ENCODE measurements around the gene ZBTB38. TPM values are rescaled to one million over a fixed set of nuclear protein-coding genes. Genes with fewer than 3 reads are reported as not detected.
A peak's percentile ranks its signal among the peaks of the same experiment; 100 is the strongest.

The ZBTB38 gene
- total and polyA plus RNA-seq, 2 experiments from 2014 or later = 112 to 175 TPM

DNA sequence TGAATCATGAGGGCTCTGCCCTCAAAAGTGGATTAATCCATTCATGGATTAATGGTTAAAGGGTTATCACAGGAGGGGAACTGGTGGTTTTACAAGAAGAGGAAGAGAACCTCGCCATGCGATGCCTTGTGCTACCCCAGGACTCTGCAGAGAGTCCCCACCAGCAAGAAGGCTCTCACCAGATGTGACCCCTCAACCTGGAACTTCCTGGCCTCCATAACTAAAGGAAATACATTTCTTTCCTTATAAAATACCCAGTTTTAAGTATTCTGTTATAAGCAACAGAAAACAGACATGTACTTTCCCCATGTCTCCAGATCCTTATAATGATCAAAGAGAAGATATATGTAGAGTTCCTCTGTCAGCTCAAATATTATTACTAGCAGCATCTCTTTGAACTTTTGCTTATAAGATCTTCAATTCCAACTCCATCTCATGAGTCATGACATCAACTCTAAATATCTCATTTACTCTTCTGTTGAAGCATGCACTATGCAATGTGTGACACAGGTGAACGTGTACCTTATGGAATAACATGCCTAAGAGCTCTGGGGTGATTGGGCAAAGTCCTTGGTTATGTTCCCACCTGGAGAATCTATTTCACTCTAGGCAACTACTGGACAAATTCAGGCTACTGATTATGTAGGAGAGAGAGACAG is 37.5 kb upstream of the ZBTB38 start:
- Histone ChIP-seq H3F3A (ENCODE audit: insufficient read depth) (peaks cover 33% of the 10 kb centered on the region), H3K9ac (no peak overlapping the region), H3K9me2 (ENCODE audit: insufficient read depth) (no peaks in the 10 kb centered on the region), H3K79me2 (ENCODE audit: insufficient read depth) (no peaks in the 10 kb centered on the region), H3K27me3 (replicated peaks; ENCODE audit: insufficient read depth) (no peaks in the 10 kb centered on the region), H3K36me3 (ENCODE audit: low read depth) (no peaks in the 10 kb centered on the region), H4K20me1 (ENCODE audit: insufficient read depth) (no peaks in the 10 kb centered on the region), H3K4me1 (ENCODE audit: insufficient read depth) (peaks cover 34% of the 10 kb centered on the region), H3K27ac (peak overlapping the region; percentile 71), H3K9me3 (ENCODE audit: low read depth) (no peaks in the 10 kb centered on the region), H3K4me2 (ENCODE audit: unreplicated experiment) (peak overlapping the region; percentile 34), H3K4me3 (no peak overlapping the region), H2AFZ (no peak overlapping the region)
- in situ Hi-C loops (cut with MboI) = no loop called here
- DNase-seq = peak; percentile 26
- 96 to 98% methylated on average over 3 of the region's 3 CpGs for WGBS, 2 experiments (ENCODE audit: low coverage in 1 of 2, low lambda C conversion rate in 2 of 2, missing lambda C conversion rate in 2 of 2)
- TF ChIP-seq EZH2 (IDR thresholded peaks at IDR 0.05; ENCODE audit: insufficient read depth, poor library complexity, severe bottlenecking) = no peak
- TF ChIP-seq EZH2phosphoT487 (IDR thresholded peaks at IDR 0.05; ENCODE audit: insufficient read depth, low read depth) = no peak

DNA sequence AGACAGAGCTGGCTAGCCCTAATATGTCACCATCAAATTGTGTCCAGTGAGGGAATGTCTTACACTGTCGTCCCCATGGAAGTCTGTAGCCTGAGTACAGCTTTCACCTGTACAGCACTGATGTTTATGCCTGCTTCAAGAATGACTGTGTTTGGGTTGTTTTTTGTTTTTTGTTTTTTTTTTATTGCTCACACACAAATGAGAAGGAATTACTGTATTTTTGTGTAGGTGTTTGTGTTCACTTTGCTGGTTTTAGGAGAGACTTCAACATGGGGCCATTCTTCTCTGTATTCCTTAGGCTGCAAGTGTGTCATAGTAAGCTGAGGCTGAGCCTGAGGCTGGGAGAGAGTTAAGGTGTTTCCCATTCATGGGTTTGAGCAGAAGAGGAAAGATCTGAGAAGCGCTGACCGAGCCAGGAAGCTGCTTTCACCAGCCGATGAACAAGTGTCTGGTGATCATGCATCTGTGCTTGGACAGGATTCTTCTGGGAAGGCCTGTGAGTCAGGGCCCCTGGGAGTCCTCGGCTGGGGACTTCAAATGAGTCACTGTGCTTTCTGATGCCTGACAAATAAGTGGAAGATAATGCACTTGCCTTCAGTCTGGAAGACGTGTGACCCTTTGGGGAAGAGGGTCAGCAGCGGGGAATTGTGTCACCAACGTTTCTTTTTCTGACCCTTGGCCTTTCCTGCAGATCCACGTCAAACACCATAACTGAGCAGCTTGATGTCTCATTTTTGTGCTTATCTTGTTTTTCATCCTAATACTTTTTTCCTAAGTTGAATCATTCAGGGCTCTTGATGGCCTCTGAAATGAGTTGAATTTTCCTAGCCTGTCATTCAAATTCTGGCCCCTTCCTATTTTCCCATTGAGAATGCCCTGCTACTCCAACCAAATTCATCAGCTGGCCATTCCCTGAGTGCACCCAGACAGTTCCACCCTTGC is 36.7 kb upstream of the ZBTB38 start:
- H3K4me3 ChIP-seq = no peak overlapping the region
- H2AFZ ChIP-seq = no peak overlapping the region
- 6 to 8% methylated on average over 9 of the region's 9 CpGs for whole genome bisulfite sequencing, 2 experiments (ENCODE audit: low coverage in 1 of 2, low lambda C conversion rate in 2 of 2, missing lambda C conversion rate in 2 of 2)
- H3K27me3 ChIP-seq (replicated peaks; ENCODE audit: insufficient read depth) = no peaks in the 10 kb centered on the region
- no peaks in the 10 kb centered on the region for H3K79me2 ChIP-seq (ENCODE audit: insufficient read depth)
- in situ Hi-C loops (cut with MboI) = no loop called here
- peak overlapping the region; percentile 43 for H3K4me2 ChIP-seq (ENCODE audit: unreplicated experiment)
- no peaks in the 10 kb centered on the region for H3K36me3 ChIP-seq (ENCODE audit: low read depth)
- peaks cover 39% of the 10 kb centered on the region for H3F3A ChIP-seq (ENCODE audit: insufficient read depth)
- DNase-seq = peak; percentile 98
- H3K9me3 ChIP-seq (ENCODE audit: low read depth) = no peaks in the 10 kb centered on the region
- H3K9me2 ChIP-seq (ENCODE audit: insufficient read depth) = no peaks in the 10 kb centered on the region
- peak overlapping the region; percentile 28; the same call in 1 of the 2 replicates for H3K9ac ChIP-seq
- H4K20me1 ChIP-seq (ENCODE audit: insufficient read depth) = no peaks in the 10 kb centered on the region
- peak overlapping the region; percentile 71 for H3K27ac ChIP-seq
- 0 out of 2 replicates have a peak, but pooled peaks have one; percentile 80 for TF ChIP-seq EZH2phosphoT487 (IDR thresholded peaks at IDR 0.05; ENCODE audit: insufficient read depth, low read depth)
- no peak for TF ChIP-seq EZH2 (IDR thresholded peaks at IDR 0.05; ENCODE audit: insufficient read depth, poor library complexity, severe bottlenecking)
- peaks cover 41% of the 10 kb centered on the region for H3K4me1 ChIP-seq (ENCODE audit: insufficient read depth)

DNA sequence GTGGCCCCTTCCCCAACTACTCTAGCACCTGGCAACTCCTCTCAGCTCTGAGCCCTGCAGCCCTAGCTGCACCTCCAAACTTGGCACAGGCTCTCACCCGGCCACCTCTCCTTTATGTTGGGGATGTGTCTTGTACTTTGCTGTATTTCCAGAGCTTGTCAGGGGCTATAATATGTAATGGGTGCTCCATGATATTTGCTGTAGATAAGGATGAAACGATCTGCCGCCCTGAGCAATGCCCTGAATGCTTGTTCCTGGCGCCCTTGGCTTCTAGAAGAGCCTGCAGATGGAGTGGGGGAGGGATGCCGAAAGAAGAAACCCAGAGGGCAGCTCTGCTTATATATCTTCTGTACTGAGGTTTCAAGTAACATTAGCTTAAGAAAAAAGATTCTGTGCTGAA is 35.9 kb upstream of the ZBTB38 start:
- Histone ChIP-seq H3F3A (ENCODE audit: insufficient read depth) (peaks cover 46% of the 10 kb centered on the region), H3K4me1 (ENCODE audit: insufficient read depth) (peaks cover 48% of the 10 kb centered on the region), H3K9me3 (ENCODE audit: low read depth) (no peaks in the 10 kb centered on the region), H3K4me2 (ENCODE audit: unreplicated experiment) (peak overlapping the region; percentile 43), H2AFZ (no peak overlapping the region), H3K4me3 (no peak overlapping the region), H3K79me2 (ENCODE audit: insufficient read depth) (no peaks in the 10 kb centered on the region), H3K9ac (0 out of 2 replicates have a peak overlapping the region, but pooled peaks have one; percentile 18), H4K20me1 (ENCODE audit: insufficient read depth) (no peaks in the 10 kb centered on the region), H3K27me3 (replicated peaks; ENCODE audit: insufficient read depth) (no peaks in the 10 kb centered on the region), H3K27ac (peak overlapping the region; percentile 71), H3K36me3 (ENCODE audit: low read depth) (no peaks in the 10 kb centered on the region), H3K9me2 (ENCODE audit: insufficient read depth) (no peaks in the 10 kb centered on the region)
- no peak for DNase-seq
- 97 to 100% methylated on average over 5 of the region's 5 CpGs for WGBS, 2 experiments (ENCODE audit: low coverage in 1 of 2, low lambda C conversion rate in 2 of 2, missing lambda C conversion rate in 2 of 2)
- in situ Hi-C loops (cut with MboI) = no loop called here
- TF ChIP-seq EZH2phosphoT487 (IDR thresholded peaks at IDR 0.05; ENCODE audit: insufficient read depth, low read depth) (no peak), EZH2 (IDR thresholded peaks at IDR 0.05; ENCODE audit: insufficient read depth, poor library complexity, severe bottlenecking) (no peak)

DNA sequence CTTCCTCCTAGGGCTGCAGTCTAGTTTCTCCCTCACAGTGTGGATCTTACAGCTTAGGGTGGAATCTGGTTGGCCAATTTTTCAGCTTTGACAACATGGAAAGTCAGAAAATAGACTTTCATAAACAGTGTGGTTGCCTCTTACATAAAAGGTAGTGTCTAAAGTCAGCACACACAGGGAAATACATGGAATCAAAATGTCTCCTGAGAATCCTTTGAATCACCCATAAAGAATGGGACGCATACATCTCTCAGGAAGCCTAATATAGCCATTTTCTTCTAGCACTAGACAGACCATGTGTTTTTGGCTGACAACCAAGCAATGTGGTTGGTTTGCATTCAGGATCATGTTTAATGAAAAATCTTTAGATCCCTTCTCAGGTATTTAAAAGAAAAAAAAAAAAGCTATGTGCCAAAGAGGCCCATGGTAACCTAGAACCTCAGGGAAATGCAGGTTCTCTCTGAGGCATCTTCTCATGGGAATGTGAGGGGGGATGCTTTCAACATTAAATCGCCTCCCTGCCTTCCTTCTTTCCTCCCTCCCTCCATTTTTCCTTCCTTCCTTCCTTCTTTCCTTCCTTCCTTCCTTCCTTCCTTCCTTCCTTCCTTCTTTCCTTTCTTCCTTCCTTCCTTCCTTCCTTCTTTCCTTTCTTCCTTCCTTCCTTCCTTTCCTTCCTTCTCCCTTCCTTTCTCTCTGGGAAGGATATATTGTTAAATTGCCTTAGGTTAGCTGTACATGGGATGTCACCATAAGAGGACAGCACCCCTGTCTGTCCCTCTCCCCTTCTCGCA is 34.3 kb upstream of the ZBTB38 start:
- H2AFZ ChIP-seq = no peak overlapping the region

More for the DNA sequence above, 34.3 kb upstream of the ZBTB38 start:
- Histone ChIP-seq H3K79me2 (ENCODE audit: insufficient read depth) (no peaks in the 10 kb centered on the region), H3K4me2 (ENCODE audit: unreplicated experiment) (no peak overlapping the region), H3K9ac (no peak overlapping the region), H3K9me2 (ENCODE audit: insufficient read depth) (no peaks in the 10 kb centered on the region), H3F3A (ENCODE audit: insufficient read depth) (peaks cover 53% of the 10 kb centered on the region), H3K9me3 (ENCODE audit: low read depth) (no peaks in the 10 kb centered on the region), H3K27ac (no peak overlapping the region), H4K20me1 (ENCODE audit: insufficient read depth) (no peaks in the 10 kb centered on the region), H3K4me3 (no peak overlapping the region), H3K4me1 (ENCODE audit: insufficient read depth) (peaks cover 54% of the 10 kb centered on the region), H3K36me3 (ENCODE audit: low read depth) (no peaks in the 10 kb centered on the region), H3K27me3 (replicated peaks; ENCODE audit: insufficient read depth) (no peaks in the 10 kb centered on the region)
- TF ChIP-seq EZH2 (IDR thresholded peaks at IDR 0.05; ENCODE audit: insufficient read depth, poor library complexity, severe bottlenecking) (no peak), EZH2phosphoT487 (IDR thresholded peaks at IDR 0.05; ENCODE audit: insufficient read depth, low read depth) (no peak)
- peak; percentile 21 for DNase-seq
- in situ Hi-C loops (cut with MboI) = no loop called here
- WGBS, 2 experiments (ENCODE audit: low coverage in 1 of 2, low lambda C conversion rate in 2 of 2, missing lambda C conversion rate in 2 of 2) = 98 to 100% methylated on average over 3 of the region's 3 CpGs

Measured in GM23248 (cell line).